Lung (tissue), 12 donors: Measurements from ENCODE around the gene PCDHGA5. TPM values are rescaled to one million over a fixed set of nuclear protein-coding genes. Genes with fewer than 3 reads are reported as not detected.

ENCODE experiments used
- ATAC-seq: fragments of 200-7000 bp; cut with Tn5 transposase; one replicate; pipeline ENCODE4 v1.9.1; 2020; ENCODE audit warnings: moderate number of reproducible peaks; ENCODE audit not compliant: insufficient read depth, low FRiP score
- DNase-seq, 3 donors: peaks; one replicate each; pipeline ENCODE4 v3.0.0-alpha.2; 2013 to 2017
- H3K27ac ChIP-seq, 2 donors: one replicate each; pipeline ENCODE4 v1.5.1; 2013; ENCODE audit warnings: mild to moderate bottlenecking in 2 of 2, moderate library complexity in 2 of 2, control low read depth in 1 of 2, inconsistent platforms in 1 of 2, low read depth in 1 of 2, low read length in 1 of 2
- H3K27me3 ChIP-seq, 3 donors: one replicate each; pipeline ENCODE4 v1.5.1; 2013; ENCODE audit warnings: low read length in 2 of 3; ENCODE audit not compliant: control insufficient read depth in 3 of 3, insufficient read depth in 3 of 3
- H3K36me3 ChIP-seq, 4 donors: one replicate each; pipeline ENCODE4 v1.5.1; 2013; ENCODE audit warnings: low read length in 4 of 4, mild to moderate bottlenecking in 1 of 4, moderate library complexity in 1 of 4; ENCODE audit not compliant: control insufficient read depth in 4 of 4, insufficient read depth in 4 of 4
- H3K4me1 ChIP-seq, 5 donors: one replicate each; pipeline ENCODE4 v1.5.1; 2013; ENCODE audit warnings: low read length in 5 of 5, mild to moderate bottlenecking in 2 of 5, moderate library complexity in 1 of 5; ENCODE audit not compliant: control insufficient read depth in 5 of 5, insufficient read depth in 5 of 5
- H3K4me3 ChIP-seq: one replicate; pipeline ENCODE4 v1.5.1; 2013; ENCODE audit warnings: mild to moderate bottlenecking, control low read depth, moderate library complexity
- H3K9ac ChIP-seq, 2 donors: one replicate each; pipeline ENCODE4 v1.5.1; 2013; ENCODE audit warnings: low read length in 2 of 2, control low read depth in 1 of 2; ENCODE audit not compliant: insufficient read depth in 1 of 2
- H3K9me3 ChIP-seq, 4 donors: one replicate each; pipeline ENCODE4 v1.5.1; 2013; ENCODE audit warnings: low read length in 3 of 4, mild to moderate bottlenecking in 1 of 4, moderate library complexity in 1 of 4; ENCODE audit not compliant: control insufficient read depth in 4 of 4, insufficient read depth in 3 of 4
- CTCF ChIP-seq: IDR thresholded peaks from 2 replicates; pipeline ENCODE4 v1.5.1; 2012; ENCODE audit warnings: mild to moderate bottlenecking; ENCODE audit errors: control extremely low read depth, extremely low read depth
- WGBS, 2 donors: extraction: QIAGEN DNeasy Blood & Tissue Kit; methylation state at CpG; one replicate each; pipeline ENCODE4 v1.1.7; 2013; 5-methylcytosine and 5-hydroxymethylcytosine counted together
- polyA plus RNA-seq, 2 donors: library from polyadenylated mRNA; stranded (reverse); fragments of 200-250 nt; gene quantifications; one replicate each; pipeline ENCODE4 v1.2.1, GENCODE V29; 2013
- total RNA-seq, 2 donors: library from RNA; depleted of rRNA in 1 of 2; stranded (reverse); fragments of >200 nt in 1 of 2; gene quantifications; one replicate each; pipeline ENCODE4 v1.2.1, GENCODE V29; 2014 to 2021
- donor health status: control.
- donor health status: control.
- donor health status: Bipolar disorder and iron deficiency.
- donor health status: healthy.
- donor health status: DM: yes; HTN: yes; CAD: no.

The PCDHGA5 gene
- total and polyA plus RNA-seq, 4 donors, result 0.31 to 9.3 (median 1.6) TPM

DNA sequence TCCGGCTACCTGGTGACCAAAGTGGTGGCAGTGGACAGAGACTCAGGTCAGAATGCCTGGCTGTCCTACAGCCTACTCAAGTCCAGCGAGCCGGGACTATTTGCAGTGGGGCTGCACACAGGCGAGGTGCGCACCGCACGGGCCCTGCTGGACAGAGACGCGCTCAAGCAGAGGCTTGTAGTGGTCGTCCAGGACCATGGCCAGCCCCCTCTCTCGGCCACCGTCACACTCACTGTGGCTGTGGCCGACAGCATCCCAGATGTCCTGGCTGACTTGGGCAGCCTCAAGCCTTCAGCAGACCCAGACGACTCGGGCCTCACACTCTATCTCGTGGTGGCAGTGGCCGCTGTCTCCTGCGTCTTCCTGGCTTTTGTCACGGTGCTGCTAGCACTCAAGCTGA is 7.0 kb upstream of the PCDHGA5 start:
- Histone ChIP-seq H3K36me3 (peaks cover 0 to 3% (median 0%) of the 10 kb centered on the region in 4 donors), H3K9ac (no peak overlapping the region), H3K4me1 (no peaks in the 10 kb centered on the region), H3K9me3 (peaks cover 11 to 50% (median 26%) of the 10 kb centered on the region in 4 donors), H3K4me3 (no peak overlapping the region), H3K27ac (no peak overlapping the region), H3K27me3 (no peaks in the 10 kb centered on the region)
- 44 to 50% methylated on average over 19 of the region's 19 CpGs for WGBS, 2 donors
- TF ChIP-seq CTCF, result no peak
- ATAC-seq (no peak), DNase-seq (no peak)

DNA sequence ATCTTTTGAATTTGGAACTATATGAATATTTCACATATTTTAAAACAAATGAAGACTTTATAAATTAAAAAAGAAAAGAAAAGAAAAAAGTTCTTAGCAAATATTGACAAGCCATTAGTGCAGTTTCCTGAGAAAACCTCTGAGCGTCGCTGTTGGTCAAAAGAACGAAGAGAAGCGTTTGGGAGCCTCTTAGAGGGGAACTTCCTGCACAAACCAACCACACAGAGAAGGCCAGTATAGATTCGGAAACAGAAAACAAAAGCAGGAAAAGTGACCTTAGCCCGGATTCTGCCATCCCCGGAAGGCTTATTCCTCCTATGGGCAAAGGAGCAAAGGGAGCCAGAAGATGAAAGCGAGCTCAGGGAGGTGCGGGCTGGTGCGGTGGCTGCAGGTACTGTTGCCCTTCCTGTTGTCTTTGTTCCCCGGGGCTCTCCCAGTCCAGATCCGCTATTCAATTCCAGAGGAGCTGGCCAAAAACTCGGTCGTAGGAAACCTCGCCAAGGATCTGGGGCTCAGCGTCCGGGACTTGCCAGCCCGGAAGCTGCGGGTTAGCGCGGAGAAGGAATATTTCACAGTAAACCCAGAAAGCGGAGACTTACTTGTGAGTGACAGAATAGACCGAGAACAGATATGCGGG is 4.1 kb upstream of the PCDHGA5 start, which contains the start of gene PCDHGB2:
Gene PCDHGB2, plus strand, starts transcription at position 205 of the 637 bp plus-strand sequence. Its CDS starts 142 bp downstream, at position 347.
- no peak within 1 kb of the TSS for H3K27ac ChIP-seq
- H3K4me3 ChIP-seq, result no peak within 1 kb of the TSS
- H3K27me3 ChIP-seq, result peaks cover 0 to 5% (median under 1%) of the 10 kb centered on the region in 3 donors
- peaks cover 0 to 3% (median 0%) of the 10 kb centered on the region in 4 donors for H3K36me3 ChIP-seq
- peaks cover 0 to 2% (median 0%) of the 10 kb centered on the region in 5 donors for H3K4me1 ChIP-seq
- ATAC-seq (no peak), DNase-seq (peak in 2 of 3 donors; percentile 43 to 44)
- no peak within 1 kb of the TSS for H3K9ac ChIP-seq
- H3K9me3 ChIP-seq, result peaks cover 11 to 55% (median 29%) of the 10 kb centered on the region in 4 donors
- TF ChIP-seq CTCF, result no peak
- WGBS, 2 donors, result 18 to 20% methylated on average over 24 of the region's 24 CpGs

DNA sequence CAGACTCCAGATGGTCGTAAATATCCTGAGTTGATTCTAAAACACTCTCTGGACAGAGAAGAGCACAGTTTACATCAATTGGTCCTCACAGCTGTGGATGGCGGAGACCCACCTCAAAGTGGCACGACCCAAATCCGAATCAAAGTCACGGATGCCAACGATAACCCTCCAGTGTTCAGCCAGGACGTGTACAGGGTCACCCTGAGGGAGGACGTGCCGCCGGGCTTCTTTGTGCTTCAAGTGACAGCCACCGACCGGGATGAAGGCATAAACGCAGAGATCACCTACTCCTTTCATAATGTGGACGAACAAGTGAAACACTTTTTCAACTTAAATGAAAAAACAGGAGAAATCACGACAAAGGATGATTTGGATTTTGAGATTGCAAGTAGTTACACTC is 3.3 kb upstream of the PCDHGA5 start:
- ATAC-seq, result no peak
- 37 to 42% methylated on average over 15 of the region's 15 CpGs for WGBS, 2 donors
- no peak overlapping the region for H3K27ac ChIP-seq

More for the DNA sequence above, 3.3 kb upstream of the PCDHGA5 start:
- Histone ChIP-seq H3K4me1 (peaks cover 0 to 2% (median 0%) of the 10 kb centered on the region in 5 donors), H3K4me3 (no peak overlapping the region), H3K9ac (no peak overlapping the region), H3K9me3 (peaks cover 11 to 55% (median 33%) of the 10 kb centered on the region in 4 donors), H3K36me3 (peaks cover 0 to 3% (median 0%) of the 10 kb centered on the region in 4 donors), H3K27me3 (peaks cover 0 to 5% (median 3%) of the 10 kb centered on the region in 3 donors)
- DNase-seq, result no peak
- TF ChIP-seq CTCF, result no peak
